GM18951 (cell line): ENCODE data around the gene LARGE1.
"Not testable (repeated sequence)": the region's sequence is repeated elsewhere in the genome, so short reads cannot be mapped to it uniquely, and the experiment has no call there.

ENCODE experiments used
- POLR2A ChIP-seq: IDR thresholded peaks from 4 replicates; pipeline ENCODE4 v1.6.1; 2011; ENCODE audit warnings: mild to moderate bottlenecking; ENCODE audit not compliant: insufficient read length, insufficient read depth; ENCODE audit errors: extremely low read depth
- in situ Hi-C: fragments of 300-500 bp; cut with MboI; formaldehyde crosslinking; loops from one replicate; pipeline ENCODE4 v1.12.0; 2022; ENCODE audit warnings: low sequenced_read_pairs, mixed read lengths, inconsistent platforms; ENCODE audit not compliant: unreplicated experiment

LARGE1 gene

GRCh38 chr22:33381531-33382406 lies 538.5 kb downstream of the LARGE1 start:
- no peak for TF ChIP-seq POLR2A
- in situ Hi-C loops, result no loop called here

DNA sequence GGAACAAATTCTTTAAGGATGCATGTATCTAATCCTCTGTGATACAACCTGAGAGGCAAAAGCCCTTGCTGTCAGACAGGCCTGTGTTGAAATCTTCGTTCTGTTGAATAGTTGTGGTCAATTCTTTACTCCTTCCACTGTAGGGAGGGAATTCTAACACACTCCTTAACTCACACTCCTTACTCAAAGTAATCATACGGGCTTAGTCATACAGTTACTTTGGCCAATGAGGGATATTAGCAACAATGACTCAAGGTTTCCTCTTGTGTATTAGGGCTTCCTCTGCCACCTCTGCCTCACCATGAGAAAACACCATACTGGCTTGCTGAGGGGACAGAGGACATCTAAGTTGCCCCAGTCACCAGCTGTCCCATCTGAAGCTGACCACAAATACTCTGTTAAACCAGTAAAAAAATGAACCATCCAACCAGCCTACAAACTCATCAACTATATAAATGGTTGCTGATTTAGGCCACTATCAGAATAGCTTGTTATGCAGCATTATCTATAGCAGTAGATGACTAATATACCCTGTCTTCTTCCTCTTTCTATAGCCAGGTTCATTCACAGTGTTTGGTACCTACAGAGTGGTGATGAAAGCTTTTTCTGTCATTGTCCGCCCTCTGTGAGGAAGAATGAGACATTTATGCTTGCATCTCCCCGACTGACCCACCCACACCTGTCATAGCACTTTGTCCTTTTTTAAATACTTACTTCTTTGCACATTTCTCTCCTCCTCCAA lies 539.3 kb downstream of the LARGE1 start:
- in situ Hi-C loops, result no loop called here
- TF ChIP-seq POLR2A, result no peak

DNA sequence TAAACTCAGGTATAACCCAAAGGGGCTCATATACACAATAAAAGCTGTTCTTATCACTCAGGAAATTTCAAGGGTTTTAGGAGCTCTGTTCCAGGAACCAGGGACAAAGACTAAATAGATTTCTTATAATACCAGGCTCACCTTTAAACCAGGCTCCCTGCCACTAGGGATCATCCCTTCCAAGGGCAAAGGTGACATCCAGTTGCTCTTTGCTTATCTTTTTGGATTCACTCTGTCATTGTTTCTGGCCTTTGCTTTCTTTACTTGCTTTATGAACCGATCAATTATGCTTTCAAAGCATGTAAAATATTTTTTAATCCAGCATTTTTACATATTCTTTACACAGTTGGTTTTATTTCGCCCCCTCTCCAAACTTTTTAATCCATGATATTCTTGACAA lies 540.4 kb downstream of the LARGE1 start:
- in situ Hi-C loops, result no loop called here
- no peak for TF ChIP-seq POLR2A

DNA sequence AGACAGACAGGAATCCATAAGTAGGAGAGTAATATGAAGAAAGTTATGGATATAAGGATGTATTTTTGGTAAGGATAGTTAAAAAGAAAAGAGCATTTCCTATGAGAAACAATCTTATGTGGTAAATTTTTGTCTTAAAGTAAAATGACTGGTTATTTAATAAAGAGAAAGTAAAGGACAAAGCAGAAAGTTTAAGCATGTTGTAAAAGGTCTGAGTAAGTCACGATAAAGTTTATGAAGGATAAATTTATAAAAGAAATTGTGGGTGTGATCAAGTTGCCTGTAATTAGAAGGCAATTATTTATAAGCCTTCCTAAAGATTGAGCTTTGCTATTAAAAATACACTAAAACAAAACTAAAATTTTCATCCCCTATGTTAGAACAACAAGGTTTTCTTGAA lies 547.4 kb downstream of the LARGE1 start:
- in situ Hi-C loops, result no loop called here
- TF ChIP-seq POLR2A, result no peak

GRCh38 chr22:33363256-33363655 lies 557.0 kb downstream of the LARGE1 start:
- in situ Hi-C loops, result not testable (repeated sequence)

GRCh38 chr22:33362702-33363101 lies 557.6 kb downstream of the LARGE1 start:
- in situ Hi-C loops, result no loop called here
- no peak for TF ChIP-seq POLR2A

DNA sequence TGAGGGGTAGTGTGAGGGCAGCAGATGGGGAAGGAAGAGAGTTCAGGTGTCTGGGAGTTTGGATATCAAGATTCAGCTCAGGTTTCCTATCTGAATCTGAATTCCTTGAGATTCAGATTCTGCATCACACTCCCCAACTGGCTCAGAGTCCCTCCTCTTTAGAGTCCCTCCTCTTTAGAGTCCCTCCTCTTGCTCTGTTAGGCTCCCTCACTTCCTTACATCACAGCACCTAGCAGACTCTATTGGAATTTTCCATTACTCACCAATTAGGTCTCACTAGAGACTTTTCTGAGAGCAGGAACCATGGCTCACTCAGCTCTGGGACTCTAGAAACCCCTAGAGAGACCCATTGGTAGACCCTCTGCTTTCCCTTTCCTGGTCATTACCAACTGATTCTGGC lies 558.7 kb downstream of the LARGE1 start:
- in situ Hi-C loops, result no loop called here
- no peak for TF ChIP-seq POLR2A

GRCh38 chr22:33357981-33358399 lies 562.3 kb downstream of the LARGE1 start:
- in situ Hi-C loops, result no loop called here
- no peak for TF ChIP-seq POLR2A

- no peak for TF ChIP-seq POLR2A
- in situ Hi-C loops, result no loop called here
Measured at GRCh38 chr22:33354928-33355327, 565.3 kb downstream of the LARGE1 start.

- no peak for TF ChIP-seq POLR2A
- in situ Hi-C loops, result no loop called here
Measured at GRCh38 chr22:33353502-33353901, 566.8 kb downstream of the LARGE1 start.

DNA sequence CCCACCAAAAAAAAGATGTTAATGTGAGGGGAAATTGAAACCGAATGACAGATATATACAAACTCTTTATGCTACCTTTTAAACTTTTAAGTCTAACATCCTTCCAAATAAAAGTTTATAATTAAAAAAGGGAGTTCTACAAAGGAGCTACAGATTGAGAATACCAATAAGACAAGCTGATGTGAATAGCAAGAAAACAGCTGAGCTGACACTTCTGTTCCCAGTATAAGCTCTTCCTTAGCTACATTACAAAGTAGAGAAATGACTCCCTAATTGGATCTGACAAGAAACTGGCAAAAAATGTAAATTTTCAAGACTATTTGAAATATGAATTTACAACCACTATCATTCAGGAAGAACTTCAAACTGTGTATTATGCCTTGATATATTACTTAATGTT lies 567.5 kb downstream of the LARGE1 start:
- TF ChIP-seq POLR2A, result no peak
- in situ Hi-C loops, result no loop called here

- in situ Hi-C loops, result no loop called here
- TF ChIP-seq POLR2A, result no peak
Measured at GRCh38 chr22:33350961-33351360, 569.3 kb downstream of the LARGE1 start.

GRCh38 chr22:33350491-33350890 lies 569.8 kb downstream of the LARGE1 start:
- in situ Hi-C loops, result no loop called here
- TF ChIP-seq POLR2A, result no peak

GRCh38 chr22:33347002-33347401 lies 573.3 kb downstream of the LARGE1 start:
- TF ChIP-seq POLR2A, result no peak

GRCh38 chr22:33341611-33342010 lies 578.7 kb downstream of the LARGE1 start:
- in situ Hi-C loops, result no loop called here
- no peak for TF ChIP-seq POLR2A

More at GRCh38 chr22:33347002-33347401, 573.3 kb downstream of the LARGE1 start:
- in situ Hi-C loops, result no loop called here
